ENCODE results near the gene QSER1. TPM values are rescaled to one million over a fixed set of nuclear protein-coding genes. Genes with fewer than 3 reads are reported as not detected.

Gene QSER1
- total and polyA plus RNA-seq, 4 donors = 2.4 to 12.6 (median 7.1) TPM

GRCh38 chr11:32883421-32883820, 9.2 kb upstream of the QSER1 start (continued):
- TF ChIP-seq MAX (IDR thresholded peaks at IDR 0.05) (no peak), HNF4G (IDR thresholded peaks at IDR 0.05) (no peak)

- Histone ChIP-seq H3K27ac (ENCODE audit: low read depth in 1 of 2, low read length in 2 of 2) (peak overlapping the region in 1 of 2 donors; percentile 20), H3K9me3 (ENCODE audit: control insufficient read depth in 4 of 4, low read length in 3 of 4) (no peaks in the 10 kb centered on the region), H3K4me1 (ENCODE audit: control insufficient read depth in 4 of 4, insufficient read depth in 4 of 4, low read length in 3 of 4) (peaks cover 0 to 29% (median 6%) of the 10 kb centered on the region in 4 donors), H3K27me3 (ENCODE audit: control insufficient read depth in 4 of 4, insufficient read depth in 4 of 4, low read length in 3 of 4) (no peaks in the 10 kb centered on the region), H3K36me3 (ENCODE audit: control insufficient read depth in 4 of 4, insufficient read depth in 3 of 4, low read depth in 1 of 4, low read length in 3 of 4) (no peaks in the 10 kb centered on the region), H3K9ac (ENCODE audit: low read depth in 1 of 2, low read length in 2 of 2) (no peak overlapping the region), H3K4me3 (ENCODE audit: low read depth in 1 of 3, low read length in 3 of 3) (no peak overlapping the region)
- 33% methylated on average over 3 of the region's 3 CpGs for WGBS
- no peak for DNase-seq (ENCODE audit: low spot score)
- TF ChIP-seq ZBTB33 (IDR thresholded peaks at IDR 0.05) (no peak), CTCF (IDR thresholded peaks at IDR 0.05; ENCODE audit: low read depth, low read length, missing input control) (no peak), TAF1 (conservative IDR thresholded peaks at IDR 0.05) (no peak), SP1 (IDR thresholded peaks at IDR 0.05) (peak; percentile 73), ATF3 (IDR thresholded peaks at IDR 0.05) (no peak), HNF4A (conservative IDR thresholded peaks at IDR 0.05) (peak in 1 of 2 donors; percentile 38), FOXA1 (IDR thresholded peaks at IDR 0.05) (no peak), GABPA (IDR thresholded peaks at IDR 0.05 in 1 of 2, conservative IDR thresholded peaks at IDR 0.05 in 1 of 2) (no peak), REST (IDR thresholded peaks at IDR 0.05) (peak; percentile 37), RAD21 (IDR thresholded peaks at IDR 0.05) (no peak), NR2F2 (IDR thresholded peaks at IDR 0.05) (no peak), YY1 (IDR thresholded peaks at IDR 0.05) (peak; percentile 21), MAX (IDR thresholded peaks at IDR 0.05) (no peak), JUND (IDR thresholded peaks at IDR 0.05) (no peak), RXRA (IDR thresholded peaks at IDR 0.05) (peak; percentile 35 to 48), EGR1 (IDR thresholded peaks at IDR 0.05; ENCODE audit: low read depth in 2 of 2) (no peak), HNF4G (IDR thresholded peaks at IDR 0.05) (no peak), FOXA2 (IDR thresholded peaks at IDR 0.05) (peak; percentile 55)
Measured at GRCh38 chr11:32884023-32884422, 8.6 kb upstream of the QSER1 start.

Measured in liver (tissue), 9 donors.